Hepatocyte (in vitro differentiated cells): Measurements from ENCODE around the gene LEAP2.

Experiments
- EZH2 ChIP-seq: fragments of 200-600 bp; sonication (generic); IDR thresholded peaks from 2 replicates; pipeline ENCODE4 v1.6.1; 2016; ENCODE audit warnings: antibody characterized with exemption, mild to moderate bottlenecking, borderline replicate concordance
- EZH2phosphoT487 ChIP-seq: fragments of 200-600 bp; sonication (generic); IDR thresholded peaks from one replicate; pipeline ENCODE4 v1.6.1; 2018; ENCODE audit warnings: antibody characterized with exemption, mild to moderate bottlenecking, low read depth, moderate library complexity; ENCODE audit not compliant: unreplicated experiment, severe bottlenecking
- TF ChIP-seq, protein P1 (sequence below): fragments of 200-600 bp; sonication (generic); IDR thresholded peaks from 2 replicates; pipeline ENCODE4 v1.5.1; 2016; ENCODE audit warnings: antibody characterized with exemption, mild to moderate bottlenecking; ENCODE audit not compliant: poor library complexity

DNA sequence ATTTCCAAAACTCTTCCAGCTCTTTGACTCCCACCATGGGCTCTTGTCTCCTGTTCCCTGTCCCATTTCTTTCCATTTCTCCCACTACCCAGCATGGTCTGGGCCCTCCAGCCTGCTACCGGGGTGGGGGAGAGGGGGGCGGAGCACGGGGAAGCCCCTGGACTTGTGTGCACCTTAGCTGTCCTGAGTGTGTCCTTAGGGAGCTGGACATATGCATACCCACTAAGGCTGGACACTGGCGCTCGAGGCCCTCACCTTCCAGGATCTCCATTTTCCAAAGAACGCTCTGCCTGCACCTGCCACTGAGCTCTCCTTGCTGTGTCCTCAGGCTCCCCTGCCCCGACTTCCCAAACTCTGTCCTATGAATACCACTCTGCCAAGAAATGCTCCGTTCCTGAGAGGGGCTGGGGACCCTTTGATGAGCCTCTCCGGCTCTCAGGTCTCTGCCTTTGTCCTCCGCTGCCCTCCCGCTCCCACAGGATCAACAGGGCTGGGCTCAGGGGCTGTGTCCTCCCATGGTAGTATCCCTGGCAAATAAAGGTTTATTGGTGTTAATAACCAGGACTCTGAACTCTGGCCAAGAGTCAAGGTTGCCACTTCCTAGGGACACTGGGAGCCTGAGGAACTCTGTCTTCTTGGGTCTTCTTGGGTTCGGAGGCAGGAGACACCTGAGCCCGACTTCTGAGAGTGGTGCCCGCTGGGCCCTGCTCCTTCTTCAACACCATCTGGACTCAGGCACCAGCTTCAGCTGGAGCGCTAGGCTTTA lies 42.2 kb upstream of the LEAP2 start:
- TF ChIP-seq, protein P1, sequence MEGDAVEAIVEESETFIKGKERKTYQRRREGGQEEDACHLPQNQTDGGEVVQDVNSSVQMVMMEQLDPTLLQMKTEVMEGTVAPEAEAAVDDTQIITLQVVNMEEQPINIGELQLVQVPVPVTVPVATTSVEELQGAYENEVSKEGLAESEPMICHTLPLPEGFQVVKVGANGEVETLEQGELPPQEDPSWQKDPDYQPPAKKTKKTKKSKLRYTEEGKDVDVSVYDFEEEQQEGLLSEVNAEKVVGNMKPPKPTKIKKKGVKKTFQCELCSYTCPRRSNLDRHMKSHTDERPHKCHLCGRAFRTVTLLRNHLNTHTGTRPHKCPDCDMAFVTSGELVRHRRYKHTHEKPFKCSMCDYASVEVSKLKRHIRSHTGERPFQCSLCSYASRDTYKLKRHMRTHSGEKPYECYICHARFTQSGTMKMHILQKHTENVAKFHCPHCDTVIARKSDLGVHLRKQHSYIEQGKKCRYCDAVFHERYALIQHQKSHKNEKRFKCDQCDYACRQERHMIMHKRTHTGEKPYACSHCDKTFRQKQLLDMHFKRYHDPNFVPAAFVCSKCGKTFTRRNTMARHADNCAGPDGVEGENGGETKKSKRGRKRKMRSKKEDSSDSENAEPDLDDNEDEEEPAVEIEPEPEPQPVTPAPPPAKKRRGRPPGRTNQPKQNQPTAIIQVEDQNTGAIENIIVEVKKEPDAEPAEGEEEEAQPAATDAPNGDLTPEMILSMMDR = no peak
- no peak for TF ChIP-seq EZH2phosphoT487
- TF ChIP-seq EZH2 = no peak
